Keratinocyte (primary cell): Measurements from ENCODE around the gene CTNNBL1. TPM values are rescaled to one million over a fixed set of nuclear protein-coding genes. Genes with fewer than 3 reads are reported as not detected.

ENCODE experiments used
- DNase-seq: peaks from one replicate; pipeline ENCODE4 v3.0.0-alpha.2; 2011; ENCODE audit warnings: low read depth, missing footprints, low spot score
- FAIRE-seq: peaks from 2 replicates; lab custom pipeline; 2011; peaks lifted over from hg19 to GRCh38; lab: Jason Lieb, UNC
- H2AFZ ChIP-seq: 2 replicates; pipeline ENCODE4 v1.6.0; 2012; ENCODE audit warnings: low read length, control low read depth, inconsistent platforms; ENCODE audit not compliant: control insufficient read depth
- H3K27ac ChIP-seq: 2 replicates; pipeline ENCODE4 v1.5.1; 2011; ENCODE audit warnings: low read length; ENCODE audit not compliant: control insufficient read depth, insufficient read depth
- H3K27me3 ChIP-seq: 3 replicates; pipeline ENCODE4 v1.6.0; 2011; ENCODE audit warnings: low read length; ENCODE audit not compliant: control insufficient read depth, insufficient read depth; ENCODE audit errors: extremely low read depth
- H3K36me3 ChIP-seq, 2 experiments: 2 replicates in 1 of 2; 3 replicates in 1 of 2; pipeline ENCODE4 v1.5.1; 2011; ENCODE audit warnings: low read length in 2 of 2, mild to moderate bottlenecking in 1 of 2; ENCODE audit not compliant: control insufficient read depth in 2 of 2, insufficient read depth in 2 of 2; ENCODE audit errors: extremely low read depth in 1 of 2
- H3K4me1 ChIP-seq: 3 replicates; pipeline ENCODE4 v1.5.1; 2011; ENCODE audit warnings: low read length; ENCODE audit not compliant: control insufficient read depth, insufficient read depth; ENCODE audit errors: extremely low read depth
- H3K4me2 ChIP-seq: 3 replicates; pipeline ENCODE4 v1.6.0; 2011; ENCODE audit warnings: low read depth, low read length; ENCODE audit not compliant: control insufficient read depth, insufficient read depth; ENCODE audit errors: extremely low read depth
- H3K4me3 ChIP-seq, 3 experiments: fragments of 200-600 bp in 1 of 3; sonication (generic) in 1 of 3; 2 replicates in 2 of 3; 3 replicates in 1 of 3; pipeline ENCODE4 v1.5.1; 2011 to 2016; ENCODE audit warnings: low read length in 3 of 3, mild to moderate bottlenecking in 3 of 3, control low read depth in 2 of 3, inconsistent platforms in 1 of 3, low read depth in 1 of 3, mixed read lengths in 1 of 3, mixed run types in 1 of 3, moderate library complexity in 1 of 3; ENCODE audit not compliant: control insufficient read depth in 2 of 3, insufficient read depth in 2 of 3; ENCODE audit errors: extremely low read depth in 1 of 3
- H3K79me2 ChIP-seq: 2 replicates; pipeline ENCODE4 v1.6.0; 2012; ENCODE audit warnings: low read length; ENCODE audit not compliant: control insufficient read depth, insufficient read depth
- H3K9ac ChIP-seq: 3 replicates; pipeline ENCODE4 v1.6.0; 2011; ENCODE audit warnings: low read length; ENCODE audit not compliant: control insufficient read depth, insufficient read depth; ENCODE audit errors: extremely low read depth
- H3K9me1 ChIP-seq: 3 replicates; pipeline ENCODE4 v1.6.0; 2011; ENCODE audit warnings: low read length; ENCODE audit not compliant: control insufficient read depth, insufficient read depth; ENCODE audit errors: extremely low read depth
- H3K9me3 ChIP-seq: 2 replicates; pipeline ENCODE4 v1.5.1; 2012; ENCODE audit warnings: low read depth, low read length; ENCODE audit not compliant: control insufficient read depth
- H4K20me1 ChIP-seq: 3 replicates; pipeline ENCODE4 v1.6.0; 2011; ENCODE audit warnings: low read length; ENCODE audit not compliant: control insufficient read depth, insufficient read depth; ENCODE audit errors: extremely low read depth
- EZH2 ChIP-seq: IDR thresholded peaks from one replicate; pipeline ENCODE4 v1.6.1; 2012; ENCODE audit warnings: inconsistent platforms, mild to moderate bottlenecking, low read length, moderate library complexity
- dilution Hi-C: fragments of 300-500 bp; cut with MboI; formaldehyde crosslinking; loops from one replicate; pipeline ENCODE4 v1.7.0; 2020; ENCODE audit warnings: low sequenced_read_pairs; ENCODE audit not compliant: extremely low pct_ligation_motif_present
- polyA plus RNA-seq, 5 experiments: library from polyadenylated mRNA; depleted of rRNA in 3 of 5; stranded (reverse) in 3 of 5; stranded (forward) in 1 of 5; unstranded in 1 of 5; fragments of >200 nt; gene quantifications; 1 replicate in 1 of 5; 2 replicates in 3 of 5; 3 replicates in 1 of 5; pipeline versions ENCODE4 v1.2.1 to v1.2.3, GENCODE V29; 2011 to 2012; ENCODE audit warnings: missing spikeins in 2 of 5, low read depth in 1 of 5, low replicate concordance in 1 of 5
- TF ChIP-seq, protein P1 (sequence below), 3 experiments: IDR thresholded peaks in 1 of 3; conservative IDR thresholded peaks in 1 of 3; optimal IDR thresholded peaks in 1 of 3; 2 replicates in 2 of 3; 3 replicates in 1 of 3; pipeline versions ENCODE3 to v1.5.1; 2011; ENCODE audit warnings: low read length in 3 of 3, mild to moderate bottlenecking in 3 of 3, moderate library complexity in 2 of 3, control low read depth in 1 of 3, inconsistent platforms in 1 of 3; ENCODE audit not compliant: insufficient read depth in 2 of 3; ENCODE audit errors: extremely low read depth in 1 of 3

The CTNNBL1 gene
- polyA plus RNA-seq, 1 donor (not counting 4 experiments of a cell fraction or from before 2014, with no cell fraction given) = 37.0 TPM

DNA sequence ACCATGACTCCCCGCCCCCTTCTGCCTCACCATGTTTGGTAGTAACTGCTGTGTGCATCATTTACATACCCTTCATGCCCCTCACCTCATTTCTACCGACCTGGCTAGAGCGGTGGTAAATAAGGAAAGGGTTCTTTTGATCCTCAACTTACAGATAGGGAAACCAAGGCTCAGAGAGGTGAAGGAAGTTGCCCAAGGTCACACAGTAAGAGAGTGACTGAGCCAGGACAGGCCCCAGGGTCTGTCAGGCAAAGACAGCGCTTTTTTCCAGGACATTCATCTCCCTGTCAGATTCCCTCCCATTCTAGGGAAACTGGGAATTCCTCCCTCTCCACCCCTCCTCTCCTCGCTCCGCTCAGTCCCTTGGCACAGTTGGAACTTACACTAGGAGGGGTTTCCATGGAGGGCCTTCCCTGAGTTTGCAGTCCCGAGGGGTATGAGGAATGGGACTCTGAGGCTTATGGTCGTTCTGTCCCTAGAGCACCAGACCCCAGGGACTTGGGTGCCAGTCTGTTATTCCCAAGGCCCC lies 211.1 kb downstream of the CTNNBL1 start:
- no peaks in the 10 kb centered on the region for H4K20me1 ChIP-seq
- no peak for DNase-seq
- no peak overlapping the region for H3K4me3 ChIP-seq
- no peak overlapping the region for H2AFZ ChIP-seq
- no peak overlapping the region for H3K4me2 ChIP-seq
- peaks cover 3% of the 10 kb centered on the region for H3K4me1 ChIP-seq
- TF ChIP-seq, protein P1, sequence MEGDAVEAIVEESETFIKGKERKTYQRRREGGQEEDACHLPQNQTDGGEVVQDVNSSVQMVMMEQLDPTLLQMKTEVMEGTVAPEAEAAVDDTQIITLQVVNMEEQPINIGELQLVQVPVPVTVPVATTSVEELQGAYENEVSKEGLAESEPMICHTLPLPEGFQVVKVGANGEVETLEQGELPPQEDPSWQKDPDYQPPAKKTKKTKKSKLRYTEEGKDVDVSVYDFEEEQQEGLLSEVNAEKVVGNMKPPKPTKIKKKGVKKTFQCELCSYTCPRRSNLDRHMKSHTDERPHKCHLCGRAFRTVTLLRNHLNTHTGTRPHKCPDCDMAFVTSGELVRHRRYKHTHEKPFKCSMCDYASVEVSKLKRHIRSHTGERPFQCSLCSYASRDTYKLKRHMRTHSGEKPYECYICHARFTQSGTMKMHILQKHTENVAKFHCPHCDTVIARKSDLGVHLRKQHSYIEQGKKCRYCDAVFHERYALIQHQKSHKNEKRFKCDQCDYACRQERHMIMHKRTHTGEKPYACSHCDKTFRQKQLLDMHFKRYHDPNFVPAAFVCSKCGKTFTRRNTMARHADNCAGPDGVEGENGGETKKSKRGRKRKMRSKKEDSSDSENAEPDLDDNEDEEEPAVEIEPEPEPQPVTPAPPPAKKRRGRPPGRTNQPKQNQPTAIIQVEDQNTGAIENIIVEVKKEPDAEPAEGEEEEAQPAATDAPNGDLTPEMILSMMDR (optimal IDR thresholded peaks at IDR 0.05 in 1 of 3, IDR thresholded peaks at IDR 0.05 in 1 of 3, conservative IDR thresholded peaks at IDR 0.05 in 1 of 3; ENCODE audit: extremely low read depth in 1 of 3, insufficient read depth in 2 of 3, low read length in 3 of 3) = no peak
- TF ChIP-seq EZH2 = no peak
- no peaks in the 10 kb centered on the region for H3K36me3 ChIP-seq
- no peaks in the 10 kb centered on the region for H3K9me3 ChIP-seq
- H3K9ac ChIP-seq = no peak overlapping the region
- dilution Hi-C loops = no loop called here
- peaks cover 40% of the 10 kb centered on the region for H3K27me3 ChIP-seq
- H3K9me1 ChIP-seq = no peaks in the 10 kb centered on the region
- no peak for FAIRE-seq
- H3K79me2 ChIP-seq = no peaks in the 10 kb centered on the region
- H3K27ac ChIP-seq = no peak overlapping the region

DNA sequence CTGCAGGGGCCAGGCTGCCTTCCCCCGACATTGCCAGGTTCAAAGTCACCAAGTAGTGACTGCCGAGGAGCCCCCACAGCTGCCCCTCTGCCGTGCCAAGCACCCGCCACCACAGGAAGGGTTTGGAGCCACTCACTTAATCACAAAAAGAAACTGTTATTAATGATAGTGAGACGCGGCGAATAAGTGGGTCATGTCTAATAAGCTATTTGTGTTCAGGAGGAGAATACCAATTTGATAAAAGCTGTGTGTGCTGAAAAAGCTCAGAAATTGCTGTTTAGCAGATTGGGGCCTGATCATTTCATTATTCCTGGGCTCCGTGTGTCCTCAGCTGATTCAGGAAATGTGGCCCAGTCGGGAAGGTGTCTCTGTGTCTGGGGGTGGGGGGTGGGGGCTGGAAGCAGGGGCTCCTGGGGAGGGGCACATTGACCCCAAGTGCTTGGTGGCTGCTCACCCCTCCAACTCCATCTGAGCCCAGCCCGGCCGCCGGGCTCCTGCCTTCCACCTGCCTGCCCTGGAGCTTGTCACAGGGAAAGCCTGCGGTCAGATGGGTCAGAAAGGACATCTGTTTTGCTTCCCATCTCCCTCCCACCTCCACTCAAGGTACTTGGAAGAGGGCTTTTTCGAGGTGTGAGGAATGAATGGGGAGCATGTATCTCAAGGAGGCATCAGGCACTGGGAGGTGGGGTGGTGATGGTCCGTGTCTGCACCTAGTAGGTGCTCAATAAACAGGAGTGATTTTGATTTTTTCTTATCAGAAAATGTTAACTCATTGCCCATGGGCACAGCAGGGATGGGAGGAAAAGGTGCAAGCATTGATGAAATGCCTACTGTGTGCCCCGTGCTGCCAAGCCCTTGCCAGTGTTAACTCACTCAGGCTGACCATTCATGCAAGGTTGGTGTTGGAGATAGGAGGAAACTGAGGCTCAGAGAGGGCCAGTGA lies 212.1 kb downstream of the CTNNBL1 start:
- H3K79me2 ChIP-seq = no peaks in the 10 kb centered on the region
- H3K27me3 ChIP-seq = peaks cover 43% of the 10 kb centered on the region
- H2AFZ ChIP-seq = no peak overlapping the region
- no peaks in the 10 kb centered on the region for H3K9me1 ChIP-seq
- no peak overlapping the region for H3K9ac ChIP-seq
- no peak overlapping the region for H3K4me3 ChIP-seq
- no peaks in the 10 kb centered on the region for H4K20me1 ChIP-seq
- DNase-seq (no peak), FAIRE-seq (no peak)
- TF ChIP-seq, protein P1 (optimal IDR thresholded peaks at IDR 0.05 in 1 of 3, IDR thresholded peaks at IDR 0.05 in 1 of 3, conservative IDR thresholded peaks at IDR 0.05 in 1 of 3; ENCODE audit: extremely low read depth in 1 of 3, insufficient read depth in 2 of 3, low read length in 3 of 3) = no peak
- TF ChIP-seq EZH2 = no peak
- no peaks in the 10 kb centered on the region for H3K36me3 ChIP-seq
- H3K4me2 ChIP-seq = no peak overlapping the region
- no peak overlapping the region for H3K27ac ChIP-seq
- no peaks in the 10 kb centered on the region for H3K4me1 ChIP-seq
- dilution Hi-C loops = no loop called here
- H3K9me3 ChIP-seq = no peaks in the 10 kb centered on the region
